ENCODE data around the gene ZNF354C.

GRCh38 chr5:179054876-179055275 lies 5.3 kb upstream of the ZNF354C start:
- TF ChIP-seq CTCF (IDR thresholded peaks at IDR 0.05) (no peak), POLR2A (IDR thresholded peaks at IDR 0.05) (no peak), POLR2AphosphoS5 (IDR thresholded peaks at IDR 0.05; ENCODE audit: insufficient read depth in 1 of 2, low read depth in 1 of 2) (no peak)

All from vagina (tissue), 2 donors.